Right forelimb (tissue), 1 donor: ENCODE results near the gene SUN5.
A peak's percentile ranks its signal among the peaks of the same experiment; 100 is the strongest.

Experiments
- DNase-seq: peaks from one replicate; pipeline ENCODE4 v3.0.0-alpha.2; 2018

Gene SUN5

DNA sequence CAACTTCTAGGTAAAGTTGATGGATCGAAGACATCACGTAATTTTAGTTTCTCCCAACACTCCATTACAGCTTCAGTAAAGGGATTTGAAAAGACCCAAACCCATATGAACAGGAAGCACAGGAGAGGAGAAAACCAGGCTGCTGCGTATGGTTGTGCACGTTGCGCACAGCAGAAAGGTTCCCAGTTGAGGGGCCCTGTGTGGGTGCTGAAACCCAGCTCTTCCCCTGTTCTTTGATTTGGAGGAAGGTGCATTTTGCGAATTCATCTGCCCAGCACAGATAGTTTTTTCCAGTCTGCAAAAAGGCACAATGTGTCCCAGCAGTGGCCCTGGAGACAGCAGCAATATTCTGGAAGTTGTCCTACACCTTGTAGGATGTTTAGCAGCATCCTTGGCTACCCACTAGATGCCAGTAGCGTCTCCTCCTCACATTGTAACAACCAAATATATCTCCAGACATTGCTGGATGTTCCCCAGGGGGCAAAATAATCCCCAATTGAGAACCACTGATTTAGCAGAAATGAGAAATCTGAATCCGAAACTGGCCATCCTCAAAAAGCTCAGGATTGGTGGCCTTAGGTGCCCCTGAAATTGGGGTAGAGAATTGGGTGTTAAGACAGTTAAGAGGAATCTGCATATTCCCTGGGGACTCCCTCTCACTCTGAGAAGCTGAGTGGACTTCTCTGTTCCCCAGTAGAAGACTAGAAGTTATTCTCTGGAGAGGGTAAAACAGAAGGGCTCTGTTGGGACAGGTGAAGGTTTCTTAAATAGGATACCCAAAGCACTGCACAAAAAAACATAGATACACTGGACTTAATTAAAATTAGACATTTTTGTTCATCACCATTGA, 12.2 kb downstream of the SUN5 start:
- no peak for DNase-seq

DNA sequence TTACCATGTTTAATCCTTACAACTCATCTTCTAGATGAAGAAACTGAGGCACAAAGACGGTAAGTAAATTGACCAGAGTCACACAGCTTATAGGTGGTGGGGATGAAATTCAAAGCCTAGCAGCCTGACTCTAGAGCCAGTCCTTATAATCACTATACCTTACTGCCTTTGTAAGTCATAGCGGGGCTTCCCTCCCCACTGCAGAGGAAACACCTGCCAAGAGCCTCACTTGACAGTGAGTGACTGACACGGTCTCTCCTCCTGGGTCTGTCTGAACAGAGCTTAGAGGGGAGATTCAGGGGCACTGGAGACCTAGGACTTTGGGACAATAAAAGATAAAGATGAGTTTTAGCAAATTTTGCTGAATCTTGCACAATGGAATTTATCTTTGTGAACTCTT, 12.8 kb downstream of the SUN5 start:
- DNase-seq, result no peak

DNA sequence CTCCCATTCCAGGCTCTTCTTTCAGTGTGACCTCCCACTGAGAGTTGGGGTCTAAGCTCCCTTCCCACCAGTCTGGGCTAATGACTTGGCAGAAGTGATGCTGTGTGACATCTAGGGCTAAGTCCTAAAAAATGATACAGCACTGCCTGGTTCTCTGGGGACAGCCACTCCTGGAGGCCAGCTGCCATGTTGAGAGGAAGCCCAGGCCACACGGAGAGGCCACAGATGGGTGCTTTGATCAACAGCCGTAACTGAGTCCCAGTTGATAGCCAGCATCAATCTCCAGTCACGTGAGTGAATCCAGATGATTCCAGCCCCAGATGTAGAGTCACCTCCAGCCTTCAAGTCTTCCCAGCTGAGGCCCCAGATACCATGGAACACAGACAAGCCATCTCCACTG, 13.8 kb downstream of the SUN5 start:
- DNase-seq, result no peak

DNA sequence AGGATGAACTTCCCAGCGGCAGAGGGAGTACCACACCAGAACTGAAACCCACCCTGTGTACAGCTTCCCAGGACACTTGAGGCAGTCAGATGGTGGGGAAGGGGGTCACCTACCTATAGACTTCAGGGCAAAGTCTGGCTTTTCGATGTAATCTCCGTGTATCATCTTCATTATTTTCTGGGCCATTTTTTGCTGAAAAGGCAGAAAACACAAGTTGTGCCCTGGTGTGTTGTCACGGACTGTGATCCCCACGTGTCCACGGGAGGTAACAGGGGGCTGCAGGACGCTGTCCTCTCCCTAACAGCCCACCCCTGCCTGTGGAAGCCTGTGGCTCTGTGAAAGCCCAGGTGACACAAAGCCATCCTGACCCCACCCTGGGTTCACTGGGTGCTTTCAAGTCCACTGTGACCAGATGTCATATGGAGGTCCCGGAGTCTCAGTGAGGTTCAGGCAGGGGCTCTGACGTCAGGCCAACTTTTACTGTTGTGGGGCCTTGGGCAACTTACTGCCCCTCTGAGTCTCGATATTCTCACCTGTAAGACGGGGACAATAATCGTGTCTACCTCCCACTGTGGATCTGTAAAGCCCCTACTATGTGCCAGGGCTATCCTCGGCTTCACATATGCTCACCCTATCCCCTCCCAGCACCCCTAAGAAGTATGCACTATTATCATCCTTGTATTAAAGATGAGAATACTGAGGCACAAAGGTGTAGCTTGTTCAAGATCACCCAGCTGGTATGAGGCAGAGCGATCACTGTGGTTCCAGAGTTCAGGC, 14.5 kb downstream of the SUN5 start:
- DNase-seq, result no peak

DNA sequence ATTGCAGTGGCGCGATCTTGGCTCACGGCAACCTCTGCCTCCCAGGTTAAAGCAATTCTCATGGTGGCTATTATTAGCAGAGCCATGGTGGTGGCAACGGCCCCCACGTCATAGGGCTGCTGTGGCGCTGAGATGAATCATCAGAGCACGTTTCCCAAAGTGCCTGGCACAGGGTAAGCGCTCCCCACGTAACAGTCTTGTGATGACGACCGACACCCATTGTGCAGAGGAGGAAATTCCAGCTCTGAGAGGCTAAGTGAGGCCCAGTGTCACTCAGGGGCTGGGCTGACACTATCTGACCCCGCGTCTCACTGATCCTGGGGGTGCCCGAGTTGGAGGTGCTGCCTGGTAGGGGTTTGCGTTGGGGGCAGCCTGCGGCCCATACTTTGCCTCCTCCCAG, 16.2 kb downstream of the SUN5 start:
- no peak for DNase-seq

DNA sequence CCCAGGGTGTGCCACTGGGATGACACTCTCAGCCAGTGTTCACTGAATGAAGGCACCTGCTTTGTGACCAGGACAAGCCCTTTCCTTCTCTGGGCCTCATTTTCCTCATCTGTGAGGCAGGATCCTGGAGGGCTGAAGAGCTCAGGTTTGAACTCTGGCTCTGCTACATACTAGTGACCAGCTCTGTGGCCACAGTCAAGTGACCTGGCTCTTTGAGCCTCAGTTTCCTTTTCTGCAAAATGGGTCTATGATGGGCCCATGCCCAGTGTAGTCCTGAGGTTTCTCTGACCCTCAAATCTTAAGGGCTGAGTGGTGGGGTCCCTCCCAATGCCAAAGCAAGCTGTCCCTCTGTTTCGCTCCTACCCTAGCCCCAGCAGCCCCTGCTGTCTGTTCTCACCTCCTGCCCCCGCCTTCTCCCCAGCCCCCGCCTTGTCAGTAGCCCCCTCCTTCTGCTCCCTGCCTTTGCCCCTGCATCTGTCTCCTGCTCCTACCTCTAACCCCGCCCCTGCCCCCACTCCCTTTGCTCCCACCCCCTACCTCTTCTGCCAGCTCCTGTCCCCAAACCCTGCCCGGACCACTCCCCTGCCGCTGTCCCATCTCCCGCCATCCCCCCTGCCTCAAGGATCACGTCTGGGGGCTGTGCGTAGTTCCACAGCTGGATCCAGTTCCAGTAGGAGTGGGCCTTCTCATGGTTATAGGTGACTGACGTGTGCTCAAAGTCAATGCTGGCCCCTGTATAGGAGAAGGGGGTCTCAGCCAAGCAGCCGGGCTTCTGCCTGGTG, 17.0 kb downstream of the SUN5 start:
- DNase-seq, result no peak

DNA sequence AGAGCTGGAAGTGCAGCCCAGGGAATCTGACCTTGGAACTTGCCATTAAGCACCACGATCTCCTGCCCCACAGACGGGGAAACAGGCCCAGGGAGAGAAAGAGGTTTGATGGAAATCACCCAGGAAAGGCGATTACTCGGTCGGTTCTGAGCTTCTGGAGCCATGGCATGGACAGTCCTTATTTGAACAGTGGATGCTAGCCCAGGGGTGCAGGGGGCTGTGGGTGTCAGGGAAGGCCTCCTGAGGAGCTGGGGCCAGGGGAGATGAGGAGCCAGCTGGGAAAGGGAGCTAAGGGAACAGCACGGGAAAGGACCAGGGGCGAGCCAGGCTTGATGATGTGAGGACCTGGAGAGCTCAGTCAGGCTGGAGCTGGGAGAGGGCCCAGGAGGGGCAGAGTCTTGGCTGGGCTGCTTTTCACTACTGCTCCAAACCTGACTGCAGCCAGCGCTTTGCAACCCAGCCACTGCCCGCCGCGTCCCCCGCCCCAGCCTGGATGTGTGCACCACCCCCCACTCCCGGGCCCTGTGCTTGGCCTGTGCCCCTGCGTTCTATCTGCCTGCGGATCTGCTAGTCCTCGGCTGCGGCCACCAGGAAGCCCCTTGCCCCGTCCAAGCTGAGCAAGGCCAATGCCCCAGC, 17.8 kb downstream of the SUN5 start:
- no peak for DNase-seq

DNA sequence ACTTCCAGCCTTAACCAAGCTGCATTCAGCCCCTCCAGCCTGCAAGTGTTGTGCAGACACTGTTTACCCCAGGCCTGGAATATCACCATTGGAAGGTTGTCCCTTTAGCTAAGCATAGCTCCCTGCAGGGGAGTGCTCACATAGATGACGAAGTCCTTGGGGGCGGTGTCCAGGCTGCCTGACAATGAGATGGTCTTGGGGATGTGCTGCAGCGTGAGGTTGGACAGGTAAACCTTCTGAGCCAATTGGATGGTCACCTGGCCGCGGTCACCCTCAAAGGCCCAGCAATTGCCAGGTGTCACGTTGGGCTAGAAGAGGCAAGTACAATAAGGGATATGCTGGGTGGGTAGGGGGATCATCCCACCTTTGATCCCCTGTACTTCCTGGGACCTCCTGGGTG, 18.6 kb downstream of the SUN5 start:
- no peak for DNase-seq

DNA sequence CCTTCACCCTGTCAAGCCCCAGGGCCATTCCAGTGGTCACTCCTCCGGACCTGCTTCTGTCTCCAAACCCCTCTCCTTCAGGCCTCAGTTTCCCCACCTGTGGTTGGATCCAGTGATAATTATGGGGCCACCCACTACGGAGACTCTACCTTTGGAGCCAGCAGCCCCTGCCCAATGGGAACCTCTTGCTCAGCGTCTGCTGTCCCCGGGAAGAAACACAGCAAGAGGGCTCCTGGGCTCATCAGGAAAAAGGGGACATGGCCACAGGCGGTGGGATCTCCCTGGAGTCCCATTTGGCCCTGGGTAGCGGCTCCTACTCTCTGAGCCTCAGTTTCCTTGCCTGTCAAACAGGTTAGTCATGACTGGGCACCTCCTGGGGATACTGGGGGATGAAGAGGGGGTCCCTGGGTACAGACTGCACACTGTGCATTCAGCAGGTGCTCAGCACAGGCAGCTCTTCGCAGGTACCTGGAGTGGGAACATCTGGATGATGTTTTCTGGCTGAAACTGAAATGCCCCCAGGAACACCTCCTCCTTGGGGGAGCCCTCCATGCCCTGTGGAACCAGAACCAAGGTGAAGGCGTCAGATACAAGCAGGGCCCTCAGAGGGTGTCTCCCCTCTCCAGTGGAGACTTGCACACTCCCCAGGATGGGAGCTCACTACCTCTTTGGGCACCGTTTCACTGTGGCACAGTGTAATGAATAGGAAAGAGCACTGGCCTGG, 19.4 kb downstream of the SUN5 start:
- no peak for DNase-seq

DNA sequence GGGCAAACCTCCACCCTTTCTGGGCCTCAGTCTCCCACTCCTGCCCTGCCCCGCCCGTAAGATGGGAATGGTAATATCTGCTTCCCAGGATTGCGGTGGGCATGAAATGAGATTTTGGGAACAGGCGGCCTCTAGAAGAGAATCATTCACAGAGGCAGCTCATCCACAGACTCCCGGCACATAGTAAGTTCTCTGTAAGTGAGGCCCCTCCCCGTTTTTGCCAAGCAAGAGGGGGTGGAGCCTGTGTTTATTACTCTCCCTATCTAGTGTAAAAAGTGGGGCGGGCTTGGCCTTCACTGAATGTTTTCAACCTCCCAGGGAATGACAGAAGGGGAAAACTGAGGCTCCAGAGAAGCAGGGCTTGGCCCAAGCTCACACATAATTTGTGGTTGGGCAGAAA, 20.0 kb downstream of the SUN5 start:
- DNase-seq, result no peak

DNA sequence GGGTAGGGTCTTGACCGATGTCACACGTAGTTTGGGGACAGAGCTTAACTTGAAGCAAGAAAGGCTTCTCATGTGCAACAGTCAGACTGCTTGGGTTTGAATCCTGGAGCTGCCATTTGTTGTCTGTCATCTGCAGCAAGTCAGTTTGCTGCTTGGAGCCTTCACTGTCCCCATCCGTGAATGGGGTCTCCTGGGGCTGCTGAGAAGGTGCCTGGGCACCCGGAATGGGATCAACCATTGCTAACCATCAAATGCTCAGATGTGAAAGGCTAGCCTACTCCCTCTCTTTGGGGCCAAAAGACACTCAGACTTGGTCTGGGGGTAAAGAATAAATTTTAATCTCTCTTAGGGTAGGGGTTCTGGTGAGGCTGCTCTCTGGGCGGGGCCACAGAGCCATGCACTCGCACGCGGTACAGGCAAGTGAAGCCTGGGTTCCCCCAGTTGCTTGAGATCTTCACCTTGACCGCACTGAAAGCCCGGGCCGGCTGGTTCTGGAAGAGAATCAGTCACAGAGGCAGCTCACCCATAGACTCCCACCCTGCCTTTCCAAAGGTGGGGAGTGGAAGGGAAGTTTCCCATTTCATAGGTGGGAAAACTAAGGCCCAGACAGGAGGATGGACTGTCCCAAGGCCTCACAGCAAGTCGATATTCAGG, 20.6 kb downstream of the SUN5 start:
- DNase-seq, result no peak

DNA sequence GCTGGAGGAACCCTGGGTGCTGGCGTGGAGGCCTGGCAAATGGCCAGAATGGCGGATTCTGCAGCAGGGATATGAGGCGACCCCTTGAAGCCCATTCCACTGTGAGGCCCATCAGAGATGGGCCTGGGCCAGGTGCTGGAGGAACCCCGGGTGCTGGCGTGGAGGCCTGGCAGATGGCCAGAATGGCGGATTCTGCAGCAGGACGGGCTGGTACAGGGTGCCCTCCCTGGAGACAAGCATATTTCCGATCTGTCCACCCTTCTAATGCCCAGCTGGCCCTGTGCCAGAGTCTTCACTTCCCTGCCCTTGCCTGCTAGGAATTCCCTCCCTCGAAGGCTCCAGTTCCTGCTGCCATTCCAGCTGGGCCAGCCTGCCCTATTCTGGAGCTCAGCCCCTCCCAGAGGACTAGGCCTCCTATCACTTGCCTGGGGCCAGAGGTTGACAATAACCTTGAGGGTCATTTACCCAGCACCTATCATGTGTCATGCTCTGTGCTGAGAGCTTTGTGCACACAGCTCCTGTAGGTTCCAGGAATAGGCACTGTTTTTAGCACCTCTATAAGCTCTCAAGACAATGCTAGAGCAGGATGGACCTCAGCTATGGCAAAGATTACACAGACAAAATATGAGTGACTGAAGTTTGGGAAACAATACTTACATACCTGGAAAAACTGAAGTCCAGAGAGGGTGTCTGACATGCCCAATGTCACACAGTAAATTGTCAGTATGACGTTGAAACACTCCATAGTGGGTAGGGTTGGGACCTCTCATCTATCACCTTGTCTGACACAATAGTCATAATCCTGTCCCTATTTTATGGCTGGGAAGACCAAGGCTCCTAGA, 21.4 kb downstream of the SUN5 start:
- DNase-seq, result no peak

DNA sequence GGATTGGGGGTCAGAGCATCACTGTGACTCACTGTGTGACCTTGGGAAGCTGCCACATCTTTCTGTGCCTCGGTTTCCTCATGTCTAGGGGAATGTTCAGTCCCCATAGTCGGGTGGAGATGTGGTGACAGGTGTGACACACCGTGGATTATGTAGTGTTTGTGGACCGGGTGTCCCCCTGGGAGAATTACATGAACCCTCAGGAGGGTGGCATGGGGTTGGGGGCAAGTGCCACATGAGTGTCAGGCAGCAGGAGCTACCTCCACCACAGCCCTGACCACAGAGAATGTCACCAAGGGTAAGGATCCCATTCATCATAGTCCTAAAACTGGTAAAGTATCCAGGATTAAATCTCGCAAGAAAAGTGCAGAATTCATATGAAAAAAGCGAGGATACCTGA, 23.2 kb downstream of the SUN5 start:
- no peak for DNase-seq

DNA sequence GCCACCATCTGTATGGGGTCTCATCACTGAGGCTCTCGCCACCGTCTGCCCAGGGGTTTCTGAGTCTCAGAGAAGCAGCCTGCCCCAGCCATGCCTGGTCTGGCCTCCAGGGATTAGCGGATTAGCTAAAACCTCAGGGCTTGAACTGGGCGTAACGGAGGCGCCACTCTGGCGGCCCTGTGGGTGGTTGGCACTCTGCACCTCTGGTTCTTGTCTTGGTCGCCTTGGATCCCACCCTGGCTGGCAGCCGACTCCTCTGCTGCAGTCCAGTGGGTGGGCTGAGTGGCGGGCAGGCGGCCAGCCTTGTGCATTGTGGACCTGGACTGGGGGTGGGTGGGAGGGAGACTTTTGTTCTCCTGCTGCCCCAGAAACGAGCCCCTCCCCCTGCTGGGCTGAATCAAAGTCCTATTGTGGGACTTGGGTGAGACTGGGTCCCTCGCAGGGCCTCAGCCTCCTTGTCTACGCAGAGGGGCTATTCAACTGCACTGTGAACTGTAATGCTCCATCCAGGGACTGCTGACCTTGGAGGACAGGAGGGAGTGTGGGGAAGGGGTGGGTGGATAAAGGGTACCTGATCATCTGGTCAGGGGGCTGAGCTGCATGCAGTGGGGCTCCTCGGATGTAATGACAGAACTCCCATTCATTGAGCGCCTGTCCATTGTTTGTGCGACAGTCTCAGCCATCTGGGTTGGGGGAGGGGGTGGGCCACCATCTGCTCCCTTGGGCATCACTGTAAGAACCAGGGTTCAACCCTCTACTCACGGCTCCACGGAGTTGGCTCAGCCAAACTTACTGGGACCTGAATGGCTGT, 23.9 kb downstream of the SUN5 start:
- no peak for DNase-seq

DNA sequence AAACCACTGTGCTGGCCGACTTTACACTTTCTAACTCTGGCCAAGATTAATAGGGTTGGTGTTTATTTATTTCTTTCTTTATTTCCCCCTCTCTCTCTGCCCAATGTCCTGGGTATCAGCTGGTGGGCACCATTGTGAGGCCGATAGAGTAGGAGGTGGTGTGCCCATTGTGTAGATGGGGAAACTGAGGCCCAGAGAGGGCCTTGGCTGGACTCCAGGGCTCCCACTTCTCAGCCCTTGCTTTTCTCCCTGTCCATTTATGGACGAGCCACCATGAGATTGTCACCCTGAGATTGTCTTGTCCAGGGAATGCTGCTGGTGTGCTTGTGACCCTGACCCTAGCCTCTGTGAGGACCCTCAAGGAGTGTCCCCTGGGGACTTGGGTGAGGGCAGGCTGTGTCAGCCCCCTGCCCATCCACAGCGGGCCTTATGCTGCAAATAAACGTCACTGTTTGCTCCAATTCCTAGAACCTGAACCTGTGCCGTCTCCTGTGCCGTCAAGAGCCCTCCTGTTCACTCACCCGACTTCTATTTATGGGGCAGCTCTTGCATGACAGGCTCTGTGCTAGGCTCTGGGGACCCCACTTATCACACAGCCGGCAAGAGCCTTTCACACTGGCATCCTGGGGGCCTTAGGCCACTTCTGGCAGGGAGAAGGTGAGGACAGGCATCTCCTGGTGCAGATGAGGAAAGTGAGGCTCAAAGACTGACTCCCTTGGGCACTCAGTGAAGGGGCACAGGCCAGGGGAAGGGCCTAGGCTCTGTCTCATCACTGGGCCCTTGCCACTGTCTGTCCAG, 24.8 kb downstream of the SUN5 start:
- DNase-seq, result peak; percentile 16

DNA sequence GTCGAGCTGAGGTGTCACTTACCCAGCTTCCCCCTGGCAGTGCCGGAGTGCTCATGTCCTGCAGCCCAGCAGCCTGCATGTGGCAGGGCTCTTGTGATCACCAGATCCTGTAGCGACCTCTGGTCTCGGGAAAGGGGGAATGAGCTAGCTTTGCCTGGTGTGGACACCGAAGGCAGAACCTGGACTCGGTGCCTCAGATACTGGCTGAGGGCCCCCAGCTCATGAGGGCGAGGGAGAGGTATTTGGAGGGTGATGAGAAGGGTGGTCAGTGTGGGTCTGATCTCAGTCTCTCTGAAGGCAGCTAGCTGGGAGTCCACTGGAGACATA, 26.3 kb downstream of the SUN5 start:
- no peak for DNase-seq

DNA sequence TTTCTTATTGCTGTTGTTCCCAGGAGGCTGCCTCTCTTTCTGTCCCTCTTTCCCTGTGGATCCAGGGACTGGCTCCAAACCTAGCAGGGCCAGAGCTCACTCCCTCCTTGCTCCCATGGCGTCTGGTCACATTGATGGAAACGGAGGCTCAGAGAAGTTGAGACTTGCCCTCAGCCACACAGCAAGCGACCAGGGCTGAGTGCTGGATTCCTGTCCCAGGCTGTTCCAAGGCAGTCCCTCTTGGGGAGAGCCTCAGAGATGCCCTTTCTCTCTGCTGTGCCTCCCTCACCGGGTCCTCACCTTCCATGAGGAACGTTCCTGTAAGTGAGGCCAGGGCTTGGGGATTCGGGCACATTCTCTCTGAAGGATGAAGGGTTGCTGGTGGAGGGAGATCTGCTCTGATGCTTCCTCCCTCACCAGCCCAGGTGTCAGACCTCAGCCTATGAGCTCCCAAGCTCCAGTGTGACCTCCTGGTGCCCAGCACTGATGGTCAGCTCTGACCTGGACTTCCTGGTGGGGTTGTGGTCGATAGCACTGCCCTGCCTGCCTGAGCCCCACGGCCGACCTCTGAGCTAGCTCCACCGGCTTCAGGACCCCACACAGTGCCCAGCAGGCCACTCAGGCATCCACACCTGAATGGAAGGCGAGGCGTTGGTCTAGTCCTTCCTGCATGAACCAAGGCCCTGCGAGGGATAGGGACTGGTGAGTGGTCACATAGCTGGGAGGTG, 26.8 kb downstream of the SUN5 start:
- no peak for DNase-seq

DNA sequence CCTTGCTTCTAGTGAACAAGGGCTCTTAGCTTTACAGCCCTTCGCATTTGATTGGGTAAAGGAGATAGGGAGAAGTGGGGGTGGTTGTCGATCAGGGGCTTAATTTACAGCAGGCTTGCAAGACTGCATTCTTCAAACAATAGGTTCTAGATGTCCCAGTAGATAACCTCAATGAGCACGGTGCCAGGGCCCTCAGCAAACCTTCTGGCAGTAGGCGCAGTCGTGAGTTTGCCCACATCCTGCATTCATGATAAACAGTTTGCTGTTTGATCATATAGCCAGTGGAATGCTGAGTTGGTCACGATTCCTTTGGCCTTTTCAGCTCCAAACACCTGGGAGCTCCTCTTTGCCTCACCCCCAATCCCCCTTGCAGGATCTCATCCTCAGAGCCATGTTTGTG, 27.5 kb downstream of the SUN5 start:
- no peak for DNase-seq
